Panc1 (cell line): ENCODE measurements around the gene PCED1B.

ENCODE experiments used
- CTCF ChIP-seq: fragments of 450-650 bp; IDR thresholded peaks from 2 replicates; pipeline ENCODE4 v1.5.1; 2017; ENCODE audit warnings: mild to moderate bottlenecking
- POLR2AphosphoS5 ChIP-seq: IDR thresholded peaks from 2 replicates; pipeline ENCODE4 v1.6.1; 2012; ENCODE audit warnings: mild to moderate bottlenecking, low read depth, low read length, moderate library complexity
- SIN3A ChIP-seq: IDR thresholded peaks from 2 replicates; pipeline ENCODE4 v1.6.1; 2012; ENCODE audit warnings: low read depth, mild to moderate bottlenecking, low read length, moderate library complexity, borderline replicate concordance; ENCODE audit not compliant: insufficient read depth
- TCF7L2 ChIP-seq: IDR thresholded peaks from 2 replicates; pipeline ENCODE4 v1.6.1; 2011; ENCODE audit warnings: mild to moderate bottlenecking, low read depth, low read length, inconsistent platforms
- TF ChIP-seq, protein P1 (sequence below), 2 experiments: IDR thresholded peaks; 2 replicates each; pipeline ENCODE4 v1.6.1; 2011 to 2012; ENCODE audit warnings: low read depth in 2 of 2, control low read depth in 1 of 2, low read length in 1 of 2, mild to moderate bottlenecking in 1 of 2, moderate library complexity in 1 of 2; ENCODE audit not compliant: insufficient read depth in 1 of 2

DNA sequence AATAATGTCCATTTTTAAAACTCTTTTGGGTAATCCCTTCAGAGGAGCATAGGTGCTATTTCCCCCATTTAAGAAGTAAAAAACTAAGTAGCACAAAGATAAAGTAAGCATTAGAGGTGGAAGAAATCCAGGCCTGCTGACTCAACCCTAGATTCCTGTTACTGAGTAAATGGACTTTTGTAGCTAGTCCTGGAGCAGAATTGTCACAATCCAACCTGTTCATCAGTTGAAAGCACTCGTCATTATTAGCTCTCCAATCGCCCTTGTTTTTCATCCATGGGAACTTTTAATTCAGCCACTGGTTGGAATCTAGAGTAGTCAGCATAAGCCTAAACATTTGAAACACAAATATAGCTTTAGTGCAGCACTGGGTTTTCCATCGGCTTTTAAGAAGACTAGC lies 139.8 kb downstream of the PCED1B start:
- TF ChIP-seq CTCF (no peak), POLR2AphosphoS5 (no peak), SIN3A (no peak), TCF7L2 (no peak)
- TF ChIP-seq, protein P1, sequence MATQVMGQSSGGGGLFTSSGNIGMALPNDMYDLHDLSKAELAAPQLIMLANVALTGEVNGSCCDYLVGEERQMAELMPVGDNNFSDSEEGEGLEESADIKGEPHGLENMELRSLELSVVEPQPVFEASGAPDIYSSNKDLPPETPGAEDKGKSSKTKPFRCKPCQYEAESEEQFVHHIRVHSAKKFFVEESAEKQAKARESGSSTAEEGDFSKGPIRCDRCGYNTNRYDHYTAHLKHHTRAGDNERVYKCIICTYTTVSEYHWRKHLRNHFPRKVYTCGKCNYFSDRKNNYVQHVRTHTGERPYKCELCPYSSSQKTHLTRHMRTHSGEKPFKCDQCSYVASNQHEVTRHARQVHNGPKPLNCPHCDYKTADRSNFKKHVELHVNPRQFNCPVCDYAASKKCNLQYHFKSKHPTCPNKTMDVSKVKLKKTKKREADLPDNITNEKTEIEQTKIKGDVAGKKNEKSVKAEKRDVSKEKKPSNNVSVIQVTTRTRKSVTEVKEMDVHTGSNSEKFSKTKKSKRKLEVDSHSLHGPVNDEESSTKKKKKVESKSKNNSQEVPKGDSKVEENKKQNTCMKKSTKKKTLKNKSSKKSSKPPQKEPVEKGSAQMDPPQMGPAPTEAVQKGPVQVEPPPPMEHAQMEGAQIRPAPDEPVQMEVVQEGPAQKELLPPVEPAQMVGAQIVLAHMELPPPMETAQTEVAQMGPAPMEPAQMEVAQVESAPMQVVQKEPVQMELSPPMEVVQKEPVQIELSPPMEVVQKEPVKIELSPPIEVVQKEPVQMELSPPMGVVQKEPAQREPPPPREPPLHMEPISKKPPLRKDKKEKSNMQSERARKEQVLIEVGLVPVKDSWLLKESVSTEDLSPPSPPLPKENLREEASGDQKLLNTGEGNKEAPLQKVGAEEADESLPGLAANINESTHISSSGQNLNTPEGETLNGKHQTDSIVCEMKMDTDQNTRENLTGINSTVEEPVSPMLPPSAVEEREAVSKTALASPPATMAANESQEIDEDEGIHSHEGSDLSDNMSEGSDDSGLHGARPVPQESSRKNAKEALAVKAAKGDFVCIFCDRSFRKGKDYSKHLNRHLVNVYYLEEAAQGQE (IDR thresholded peaks at IDR 0.05; ENCODE audit: insufficient read depth in 1 of 2, low read depth in 2 of 2, low read length in 1 of 2) = no peak
